Ishikawa (cell line): ENCODE results near the gene TMC6.

Experiments used
- CEBPB ChIP-seq: IDR thresholded peaks from 2 replicates; pipeline ENCODE4 v1.6.1; 2012
- CREB1 ChIP-seq: IDR thresholded peaks from 2 replicates; pipeline ENCODE4 v1.6.1; 2012; ENCODE audit warnings: low read depth
- EP300 ChIP-seq: IDR thresholded peaks from 2 replicates; pipeline ENCODE4 v1.6.1; 2012; ENCODE audit warnings: borderline replicate concordance
- RAD21 ChIP-seq: IDR thresholded peaks from 2 replicates; pipeline ENCODE4 v1.6.1; 2012; ENCODE audit warnings: low read depth
- TAF1 ChIP-seq: IDR thresholded peaks from 2 replicates; pipeline ENCODE4 v1.6.1; 2012; ENCODE audit warnings: low read depth, mild to moderate bottlenecking
- TCF12 ChIP-seq: IDR thresholded peaks from 2 replicates; pipeline ENCODE4 v1.6.1; 2012; ENCODE audit warnings: low read depth
- TEAD4 ChIP-seq: IDR thresholded peaks from 2 replicates; pipeline ENCODE4 v1.6.1; 2012
- YY1 ChIP-seq: IDR thresholded peaks from 2 replicates; pipeline ENCODE4 v1.6.1; 2012; ENCODE audit warnings: low read depth
- TF ChIP-seq, protein P1 (sequence below): IDR thresholded peaks from 2 replicates; pipeline ENCODE4 v1.6.1; 2012

DNA sequence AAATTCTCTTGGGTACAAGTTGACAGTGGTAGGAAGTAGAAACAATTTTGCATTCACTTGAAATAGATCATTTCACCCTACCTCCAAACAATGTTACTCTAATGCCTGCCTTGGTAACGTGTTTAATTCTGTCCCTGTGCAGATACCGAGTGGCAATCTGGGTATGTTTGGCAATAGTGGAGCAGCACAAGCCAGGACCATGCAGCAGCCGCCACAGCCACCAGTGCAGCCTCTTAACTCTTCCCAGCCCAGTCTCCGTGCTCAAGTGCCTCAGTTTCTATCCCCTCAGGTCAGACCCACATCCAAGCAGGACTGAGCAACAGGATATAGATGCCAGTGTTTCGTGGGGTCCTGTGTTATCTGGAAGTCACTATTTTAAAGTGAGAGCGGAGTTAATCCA lies 49.3 kb downstream of the TMC6 start:
- no peak for TF ChIP-seq CREB1
- TF ChIP-seq CEBPB = no peak
- no peak for TF ChIP-seq EP300
- TF ChIP-seq TEAD4 = no peak
- TF ChIP-seq, protein P1, sequence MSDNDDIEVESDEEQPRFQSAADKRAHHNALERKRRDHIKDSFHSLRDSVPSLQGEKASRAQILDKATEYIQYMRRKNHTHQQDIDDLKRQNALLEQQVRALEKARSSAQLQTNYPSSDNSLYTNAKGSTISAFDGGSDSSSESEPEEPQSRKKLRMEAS = no peak
- no peak for TF ChIP-seq RAD21
- no peak for TF ChIP-seq TCF12
- no peak for TF ChIP-seq YY1
- no peak for TF ChIP-seq TAF1
